Measurements from ENCODE around the gene PRKCB. TPM values are rescaled to one million over a fixed set of nuclear protein-coding genes. Genes with fewer than 3 reads are reported as not detected.
"Not testable (repeated sequence)": the region's sequence is repeated elsewhere in the genome, so short reads cannot be mapped to it uniquely, and the experiment has no call there.

Gene PRKCB
- polyA plus RNA-seq, 1 donor, result 1.4 TPM

DNA sequence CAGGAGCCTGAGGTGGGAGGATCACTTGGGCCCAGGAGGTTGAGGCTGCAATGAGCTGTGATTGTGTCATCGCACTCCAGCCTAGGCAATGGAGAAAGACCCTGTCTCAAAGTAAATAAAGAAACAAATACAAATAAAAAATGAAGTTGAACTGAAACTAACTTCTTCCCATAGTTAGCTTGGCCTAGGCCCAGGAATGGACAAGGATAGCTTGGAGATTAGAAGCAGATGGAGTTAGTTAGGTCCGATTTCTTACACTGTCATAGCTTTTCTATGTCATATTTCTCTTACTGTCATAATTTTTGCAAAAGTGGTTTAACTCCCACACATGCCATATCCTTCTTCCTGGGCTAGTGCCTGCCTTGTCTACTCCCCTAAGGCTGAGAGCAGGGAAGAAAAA lies 265.6 kb downstream of the PRKCB start:
- no peak for DNase-seq

DNA sequence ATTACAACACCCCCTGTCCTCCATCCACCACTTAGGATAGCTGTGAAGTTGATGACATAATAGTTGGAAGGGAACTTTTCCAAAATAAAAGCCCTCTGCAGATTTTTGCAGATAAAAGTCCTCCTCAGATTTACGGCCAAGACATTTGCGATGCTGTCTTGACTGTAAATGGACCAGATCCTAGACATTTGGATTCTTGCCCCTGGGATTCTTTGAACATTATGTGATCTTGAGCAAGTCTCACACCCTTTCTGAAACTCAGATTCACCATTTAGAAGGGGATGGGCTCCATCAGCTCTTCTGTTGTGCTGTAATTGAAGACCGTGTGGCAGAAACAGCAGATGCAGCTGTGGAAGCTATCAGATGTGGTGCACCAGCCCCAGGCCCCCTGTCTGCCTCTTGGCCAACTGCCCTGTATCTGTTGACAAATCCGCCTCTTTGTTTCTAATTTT lies 266.5 kb downstream of the PRKCB start:
- DNase-seq, result no peak

- DNase-seq, result not testable (repeated sequence)
Measured at GRCh38 chr16:24105471-24105870, 269.7 kb downstream of the PRKCB start.

DNA sequence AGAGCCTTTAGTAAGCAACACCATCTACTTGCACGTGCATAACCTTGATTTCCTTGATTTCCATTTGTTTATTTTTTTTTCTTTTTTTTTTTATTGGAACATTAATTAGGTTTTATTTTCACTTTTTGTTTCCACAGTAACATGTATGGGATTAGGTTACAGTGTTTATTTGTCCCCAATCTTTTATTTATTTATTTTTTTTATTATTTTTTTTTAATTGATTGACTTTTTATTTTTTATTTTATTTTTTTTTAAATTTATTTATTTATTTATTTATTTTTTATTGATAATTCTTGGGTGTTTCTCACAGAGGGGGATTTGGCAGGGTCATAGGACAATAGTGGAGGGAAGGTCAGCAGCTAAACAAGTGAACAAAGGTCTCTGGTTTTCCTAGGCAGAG lies 272.3 kb downstream of the PRKCB start:
- not testable (repeated sequence) for DNase-seq

- DNase-seq, result no peak
Measured at GRCh38 chr16:24111724-24112302, 276.0 kb downstream of the PRKCB start.

DNA sequence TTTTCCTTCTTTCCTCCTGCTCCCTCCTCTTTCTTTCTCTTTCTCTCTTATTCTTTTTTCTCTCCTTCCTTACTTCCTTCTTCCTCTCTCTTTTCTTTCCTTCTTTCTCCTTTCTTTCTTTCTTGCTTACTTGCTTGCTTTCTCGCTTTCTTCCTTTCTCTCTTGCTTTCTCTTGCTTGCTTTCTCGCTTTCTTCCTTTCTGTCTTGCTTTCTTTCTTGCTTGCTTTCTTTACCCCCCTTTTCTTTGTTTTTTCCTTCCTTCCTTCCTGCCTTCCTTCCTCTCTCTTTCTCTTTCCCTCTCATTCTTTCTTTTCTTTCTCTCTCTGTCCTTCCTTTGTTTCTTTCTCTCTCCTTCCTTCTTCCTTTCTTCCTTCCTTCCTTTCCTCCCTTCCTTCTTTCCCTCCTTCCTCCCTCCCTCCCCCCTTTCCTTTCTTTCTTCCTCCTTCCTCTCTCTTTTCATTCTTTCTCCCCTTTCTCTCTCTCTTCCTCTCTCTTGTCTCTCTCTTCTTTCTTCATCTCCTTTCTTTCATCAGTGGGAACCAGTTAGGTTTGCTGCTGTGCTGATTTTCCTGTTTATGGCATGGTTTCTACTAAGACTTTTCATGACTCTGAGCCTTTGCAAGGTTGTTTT lies 277.4 kb downstream of the PRKCB start:
- DNase-seq, result no peak

DNA sequence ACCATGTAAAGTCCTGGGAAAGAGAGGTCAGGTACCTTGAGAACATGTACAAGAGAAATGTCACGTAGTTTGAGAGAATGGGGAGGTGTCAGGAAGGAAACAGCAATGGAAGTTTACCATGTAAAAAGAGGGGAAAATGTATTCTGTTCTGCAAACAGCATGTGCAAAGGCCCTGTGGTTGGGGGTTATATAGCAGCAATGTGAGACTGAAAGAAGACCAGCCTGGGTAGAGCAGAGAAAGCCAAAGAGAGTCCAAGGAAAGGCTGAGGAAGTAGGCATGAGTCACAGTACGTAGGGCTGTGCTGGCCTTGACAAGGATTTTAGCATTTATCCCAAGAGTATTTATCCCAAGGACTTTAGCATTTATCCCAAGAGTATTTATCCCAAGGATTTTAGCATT lies 279.1 kb downstream of the PRKCB start:
- DNase-seq, result no peak

- no peak for DNase-seq
Measured at GRCh38 chr16:24116046-24116776, 280.4 kb downstream of the PRKCB start.

DNA sequence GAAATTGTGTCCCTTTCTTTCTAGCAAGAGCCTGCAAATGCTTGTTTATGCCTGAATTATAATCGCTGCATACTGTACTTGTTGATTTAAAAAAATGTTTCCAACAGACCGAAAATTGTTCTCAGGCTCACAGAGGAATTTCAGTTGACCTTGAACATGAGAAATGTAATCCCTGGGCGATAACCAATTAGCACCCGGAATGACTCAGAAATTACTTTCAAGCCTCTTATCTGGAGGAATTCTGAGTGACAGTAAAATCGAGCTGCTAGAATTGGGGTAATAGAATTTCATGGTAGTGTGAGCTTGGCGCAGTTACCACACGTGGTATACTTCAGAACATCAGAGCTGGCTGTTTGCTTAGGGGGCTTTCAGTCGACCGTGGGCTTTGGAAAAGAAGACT lies 281.2 kb downstream of the PRKCB start:
- no peak for DNase-seq

DNA sequence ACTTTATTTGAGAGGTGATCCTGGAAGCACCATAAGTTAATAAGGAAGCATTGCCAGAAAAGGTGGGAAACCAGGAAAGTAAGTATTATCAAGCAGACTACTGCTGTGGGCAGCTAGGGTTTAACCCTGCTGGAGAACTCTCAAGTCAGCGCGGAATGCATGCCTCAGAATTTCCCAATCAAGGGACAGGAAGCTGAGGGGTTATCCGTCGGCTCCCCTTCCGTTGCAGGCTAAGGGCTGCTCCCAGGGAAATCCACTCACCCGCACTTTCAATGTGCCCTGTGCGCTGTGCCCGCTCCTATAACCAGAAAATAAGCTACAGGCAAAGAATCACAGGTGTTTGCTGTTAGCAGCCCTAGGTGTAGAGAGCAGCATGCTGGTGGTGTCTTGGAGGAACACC lies 281.9 kb downstream of the PRKCB start:
- no peak for DNase-seq

- no peak for DNase-seq
Measured at GRCh38 chr16:24118126-24118821, 282.5 kb downstream of the PRKCB start.

DNA sequence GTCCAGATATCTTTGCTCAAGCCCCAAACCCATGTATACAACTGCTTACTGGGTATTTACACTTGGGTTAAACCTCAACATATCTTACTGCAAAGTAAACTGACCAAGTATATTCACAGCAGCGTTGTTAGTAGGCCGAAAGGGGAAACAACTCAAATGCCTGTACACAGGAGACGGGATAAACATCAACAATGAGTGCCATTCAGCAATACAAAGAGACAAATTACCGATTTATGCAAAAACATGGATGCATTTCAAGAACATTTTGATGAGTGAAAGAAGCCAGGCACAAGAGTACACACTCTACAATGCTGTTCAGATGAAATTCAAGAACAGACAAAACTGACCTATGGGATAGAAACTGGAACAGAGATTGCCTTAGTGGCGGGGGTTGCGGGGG lies 284.0 kb downstream of the PRKCB start:
- DNase-seq, result no peak

DNA sequence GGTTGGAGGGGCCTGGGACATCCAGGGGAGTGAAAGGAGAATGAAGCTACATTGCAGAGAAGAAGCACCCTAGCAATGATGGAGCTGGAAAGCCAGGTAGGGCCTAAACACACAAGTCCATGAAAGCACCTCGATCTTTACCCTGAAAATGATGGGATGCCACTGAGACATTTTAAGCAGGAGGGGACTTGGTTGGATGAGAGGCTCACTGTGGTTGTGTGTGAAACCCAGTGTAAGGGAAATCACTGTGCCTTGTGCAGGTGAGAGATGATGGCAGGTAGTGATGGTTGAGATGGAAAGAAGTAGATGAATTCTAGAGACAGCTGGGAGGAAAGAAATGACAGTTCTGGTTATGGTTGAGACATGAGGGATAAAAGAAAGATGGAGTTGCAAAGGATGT lies 287.5 kb downstream of the PRKCB start:
- DNase-seq, result no peak

DNA sequence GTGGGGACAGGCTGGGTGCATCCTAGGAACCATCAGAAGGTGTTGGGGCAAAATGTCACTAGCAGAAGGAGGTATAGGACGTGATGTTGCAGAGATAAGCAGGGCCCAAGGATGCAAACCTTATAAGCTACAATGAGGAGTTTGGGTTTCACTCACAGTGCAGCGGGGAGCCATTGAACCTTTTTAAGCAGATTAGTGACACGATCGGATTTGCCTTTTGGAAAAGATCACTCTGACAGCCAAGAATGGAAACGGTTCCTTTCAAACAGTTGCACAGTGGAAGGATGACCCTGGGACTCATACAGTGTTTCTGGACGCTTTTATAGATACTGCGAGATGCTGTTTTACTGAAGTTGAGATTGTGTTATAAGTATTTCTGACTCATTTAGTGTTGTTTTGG lies 288.5 kb downstream of the PRKCB start:
- DNase-seq, result no peak

GRCh38 chr16:24125214-24125613 lies 289.4 kb downstream of the PRKCB start:
- no peak for DNase-seq

GRCh38 chr16:24129412-24129918 lies 293.7 kb downstream of the PRKCB start:
- no peak for DNase-seq

GRCh38 chr16:24130494-24131085 lies 294.8 kb downstream of the PRKCB start:
- DNase-seq, result no peak

DNA sequence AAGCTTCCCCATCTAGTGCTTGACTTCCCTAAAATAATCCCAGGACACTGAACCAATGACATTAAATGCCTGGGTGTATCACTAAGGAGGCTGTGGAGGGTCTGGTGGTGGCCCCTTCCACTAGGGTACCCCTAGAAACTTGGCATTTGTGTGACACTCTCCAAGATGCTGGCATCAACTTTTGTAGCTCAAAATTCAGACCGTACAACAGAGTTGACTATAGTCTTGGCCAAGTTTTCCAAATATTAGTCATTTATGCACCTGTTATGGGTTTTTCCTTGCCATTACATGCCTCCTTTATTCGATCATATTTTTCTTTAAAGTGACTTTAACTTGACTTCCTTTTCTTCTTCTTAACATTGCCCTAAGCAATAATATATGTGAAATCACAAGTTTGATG lies 295.5 kb downstream of the PRKCB start:
- no peak for DNase-seq

GRCh38 chr16:24132048-24132796 lies 296.4 kb downstream of the PRKCB start:
- no peak for DNase-seq

DNA sequence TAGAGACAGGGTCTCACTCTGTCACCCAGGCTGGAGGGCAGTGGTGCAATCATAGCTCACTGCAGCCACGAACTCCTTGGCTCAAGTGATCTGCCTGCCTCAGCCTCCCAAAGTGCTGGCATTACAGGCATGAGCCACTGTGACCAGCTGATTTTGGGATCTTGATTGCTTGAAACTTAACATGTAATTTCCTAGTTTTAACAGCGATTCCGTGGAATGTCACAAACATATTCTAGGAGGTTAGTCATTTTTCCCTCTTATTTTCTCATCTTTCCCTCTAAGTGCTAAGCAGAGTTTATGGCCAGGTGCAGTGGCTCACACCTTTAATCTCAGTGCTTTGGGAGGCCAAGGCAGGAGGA lies 297.0 kb downstream of the PRKCB start:
- DNase-seq, result no peak

DNA sequence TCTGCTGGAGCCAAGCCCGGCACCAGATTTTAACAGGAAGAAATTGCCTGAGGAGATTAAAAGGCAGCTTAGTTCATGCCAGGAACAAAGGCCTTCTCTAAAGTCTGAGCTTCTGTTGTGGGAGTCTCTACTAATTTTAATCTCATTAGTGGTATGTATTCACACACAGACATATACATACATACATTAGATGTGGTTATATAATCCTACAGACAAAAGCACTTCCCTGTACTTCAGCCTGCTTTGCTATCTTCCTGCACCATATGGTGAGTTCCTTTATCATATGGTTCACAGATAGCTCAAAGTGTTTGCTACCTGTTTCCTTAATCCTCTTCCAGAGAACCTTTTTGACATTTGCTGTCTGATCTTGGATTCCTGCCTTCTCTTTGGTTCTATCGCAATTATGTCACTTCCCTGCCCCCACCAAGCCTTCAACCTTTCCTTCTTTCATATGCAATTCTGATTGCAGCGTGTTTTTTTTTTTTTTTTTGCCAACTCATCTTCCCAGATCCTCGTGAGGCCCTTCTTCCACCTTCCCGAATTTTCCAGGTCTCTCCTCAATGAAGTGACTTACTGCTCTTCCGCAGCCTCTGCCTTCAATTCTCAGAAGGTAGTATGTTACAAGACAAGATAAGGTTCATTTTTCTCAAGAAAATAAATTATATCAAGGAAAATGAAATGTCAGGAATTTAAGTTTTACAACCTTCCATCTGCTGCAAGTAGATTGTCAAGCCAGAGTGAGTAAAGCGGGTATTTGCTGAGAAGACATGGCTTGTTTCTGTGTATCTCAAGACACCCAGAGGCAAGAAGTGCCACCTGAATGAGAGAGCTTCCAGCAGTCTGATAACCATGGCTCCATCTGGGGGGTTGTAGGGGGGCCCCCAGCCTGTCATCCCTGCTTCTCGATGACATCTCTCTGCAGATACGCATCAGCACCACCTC lies 300.1 kb downstream of the PRKCB start:
- DNase-seq, result no peak
